ENCODE measurements around the gene TCEA2. TPM values are rescaled to one million over a fixed set of nuclear protein-coding genes. Genes with fewer than 3 reads are reported as not detected.

The TCEA2 gene
- total and polyA plus RNA-seq, 2 of the 13 experiments (the other 11 are each of a cell fraction or from before 2014, with no cell fraction given), result 28.1 to 33.7 TPM

DNA sequence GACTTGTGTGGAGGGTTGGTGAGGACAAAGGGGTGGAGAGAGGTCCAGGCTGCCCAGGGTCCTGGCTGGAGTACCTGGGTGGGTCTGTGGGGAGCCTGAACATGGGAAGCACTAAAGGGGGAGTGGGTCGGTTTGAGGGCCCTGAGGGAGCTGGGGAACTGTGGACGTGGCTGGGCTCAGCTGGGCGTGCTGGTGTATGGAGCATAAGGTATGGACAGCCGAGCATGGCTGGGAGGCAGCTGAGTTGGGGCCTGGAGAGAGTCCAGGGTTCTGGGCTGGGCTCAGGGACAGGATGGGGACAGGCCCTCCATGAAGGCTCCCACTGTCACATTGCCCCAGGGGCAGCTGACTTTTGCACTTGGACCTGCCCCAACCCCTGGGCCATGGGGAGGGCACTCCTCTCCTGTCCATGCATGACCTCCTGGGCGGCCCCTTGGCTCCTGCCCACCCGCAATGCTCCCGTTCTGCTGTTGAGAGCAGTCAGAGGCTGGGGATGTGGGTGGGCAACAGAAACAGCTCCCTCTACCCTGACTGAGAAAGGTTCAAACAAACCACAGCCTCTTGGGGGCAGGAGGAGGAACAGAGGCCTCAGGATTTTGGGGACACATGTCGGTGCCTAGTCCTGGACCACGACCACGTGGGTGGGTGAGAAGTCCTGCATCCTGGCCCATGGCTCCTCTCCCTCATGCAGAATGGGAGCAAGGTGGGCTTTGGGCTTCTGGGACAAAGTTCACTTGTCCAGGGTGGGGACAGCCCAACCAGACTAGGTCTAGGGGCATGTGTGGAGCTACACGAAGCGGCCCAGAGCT, 22.6 kb upstream of the TCEA2 start (continued):
- TF ChIP-seq ZNF207 (IDR thresholded peaks at IDR 0.05; ENCODE audit: borderline replicate concordance), result no peak
- TF ChIP-seq, protein P1, sequence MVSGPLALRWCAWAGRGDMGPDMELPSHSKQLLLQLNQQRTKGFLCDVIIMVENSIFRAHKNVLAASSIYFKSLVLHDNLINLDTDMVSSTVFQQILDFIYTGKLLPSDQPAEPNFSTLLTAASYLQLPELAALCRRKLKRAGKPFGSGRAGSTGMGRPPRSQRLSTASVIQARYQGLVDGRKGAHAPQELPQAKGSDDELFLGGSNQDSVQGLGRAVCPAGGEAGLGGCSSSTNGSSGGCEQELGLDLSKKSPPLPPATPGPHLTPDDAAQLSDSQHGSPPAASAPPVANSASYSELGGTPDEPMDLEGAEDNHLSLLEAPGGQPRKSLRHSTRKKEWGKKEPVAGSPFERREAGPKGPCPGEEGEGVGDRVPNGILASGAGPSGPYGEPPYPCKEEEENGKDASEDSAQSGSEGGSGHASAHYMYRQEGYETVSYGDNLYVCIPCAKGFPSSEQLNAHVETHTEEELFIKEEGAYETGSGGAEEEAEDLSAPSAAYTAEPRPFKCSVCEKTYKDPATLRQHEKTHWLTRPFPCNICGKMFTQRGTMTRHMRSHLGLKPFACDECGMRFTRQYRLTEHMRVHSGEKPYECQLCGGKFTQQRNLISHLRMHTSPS (CRISPR knock-in tag; IDR thresholded peaks at IDR 0.05; ENCODE audit: low read depth), result peak; percentile 15; the same call in 1 of the 2 replicates
- TF ChIP-seq NRL (CRISPR knock-in tag; IDR thresholded peaks at IDR 0.05; ENCODE audit: borderline replicate concordance), result no peak
- peak; percentile 24; the same call in 1 of the 2 replicates for TF ChIP-seq SIN3A (IDR thresholded peaks at IDR 0.05; ENCODE audit: borderline replicate concordance, low read depth, low read length)
- TF ChIP-seq, protein P2, sequence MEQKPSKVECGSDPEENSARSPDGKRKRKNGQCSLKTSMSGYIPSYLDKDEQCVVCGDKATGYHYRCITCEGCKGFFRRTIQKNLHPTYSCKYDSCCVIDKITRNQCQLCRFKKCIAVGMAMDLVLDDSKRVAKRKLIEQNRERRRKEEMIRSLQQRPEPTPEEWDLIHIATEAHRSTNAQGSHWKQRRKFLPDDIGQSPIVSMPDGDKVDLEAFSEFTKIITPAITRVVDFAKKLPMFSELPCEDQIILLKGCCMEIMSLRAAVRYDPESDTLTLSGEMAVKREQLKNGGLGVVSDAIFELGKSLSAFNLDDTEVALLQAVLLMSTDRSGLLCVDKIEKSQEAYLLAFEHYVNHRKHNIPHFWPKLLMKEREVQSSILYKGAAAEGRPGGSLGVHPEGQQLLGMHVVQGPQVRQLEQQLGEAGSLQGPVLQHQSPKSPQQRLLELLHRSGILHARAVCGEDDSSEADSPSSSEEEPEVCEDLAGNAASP (CRISPR knock-in tag; IDR thresholded peaks at IDR 0.05; ENCODE audit: borderline replicate concordance), result no peak
- TF ChIP-seq KLF6 (CRISPR knock-in tag; IDR thresholded peaks at IDR 0.05), result no peak
- no peak for TF ChIP-seq SIN3B (IDR thresholded peaks at IDR 0.05; ENCODE audit: low read length)
- no peak for TF ChIP-seq ZNF12 (CRISPR knock-in tag; IDR thresholded peaks at IDR 0.05)
- TF ChIP-seq, protein P3, sequence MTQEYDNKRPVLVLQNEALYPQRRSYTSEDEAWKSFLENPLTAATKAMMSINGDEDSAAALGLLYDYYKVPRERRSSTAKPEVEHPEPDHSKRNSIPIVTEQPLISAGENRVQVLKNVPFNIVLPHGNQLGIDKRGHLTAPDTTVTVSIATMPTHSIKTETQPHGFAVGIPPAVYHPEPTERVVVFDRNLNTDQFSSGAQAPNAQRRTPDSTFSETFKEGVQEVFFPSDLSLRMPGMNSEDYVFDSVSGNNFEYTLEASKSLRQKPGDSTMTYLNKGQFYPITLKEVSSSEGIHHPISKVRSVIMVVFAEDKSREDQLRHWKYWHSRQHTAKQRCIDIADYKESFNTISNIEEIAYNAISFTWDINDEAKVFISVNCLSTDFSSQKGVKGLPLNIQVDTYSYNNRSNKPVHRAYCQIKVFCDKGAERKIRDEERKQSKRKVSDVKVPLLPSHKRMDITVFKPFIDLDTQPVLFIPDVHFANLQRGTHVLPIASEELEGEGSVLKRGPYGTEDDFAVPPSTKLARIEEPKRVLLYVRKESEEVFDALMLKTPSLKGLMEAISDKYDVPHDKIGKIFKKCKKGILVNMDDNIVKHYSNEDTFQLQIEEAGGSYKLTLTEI (CRISPR knock-in tag; conservative IDR thresholded peaks at IDR 0.05), result no peak
- peak; percentile 92 for TF ChIP-seq MYC (CRISPR knock-in tag; IDR thresholded peaks at IDR 0.05; ENCODE audit: borderline replicate concordance)
- TF ChIP-seq ZNF510 (CRISPR knock-in tag; IDR thresholded peaks at IDR 0.05; ENCODE audit: low read depth), result 0 out of 2 replicates have a peak, but pooled peaks have one; percentile 6
- TF ChIP-seq, protein P4, sequence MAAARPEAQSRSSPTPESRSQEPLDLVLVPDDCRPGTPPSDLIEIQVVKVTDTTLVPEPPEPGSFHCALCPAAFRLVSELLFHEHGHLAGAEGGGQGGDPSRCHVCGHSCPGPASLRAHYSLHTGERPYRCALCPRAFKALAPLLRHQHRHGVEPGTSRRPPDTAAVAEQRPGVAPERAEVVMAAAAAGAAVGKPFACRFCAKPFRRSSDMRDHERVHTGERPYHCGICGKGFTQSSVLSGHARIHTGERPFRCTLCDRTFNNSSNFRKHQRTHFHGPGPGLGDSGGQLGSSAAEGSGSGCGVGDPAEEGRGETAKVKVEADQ (CRISPR knock-in tag; IDR thresholded peaks at IDR 0.05; ENCODE audit: borderline replicate concordance), result no peak
- TF ChIP-seq HMGA1 (CRISPR knock-in tag; conservative IDR thresholded peaks at IDR 0.05), result no peak
- TF ChIP-seq SMYD3 (CRISPR knock-in tag; IDR thresholded peaks at IDR 0.05), result no peak
- TF ChIP-seq, protein P5, sequence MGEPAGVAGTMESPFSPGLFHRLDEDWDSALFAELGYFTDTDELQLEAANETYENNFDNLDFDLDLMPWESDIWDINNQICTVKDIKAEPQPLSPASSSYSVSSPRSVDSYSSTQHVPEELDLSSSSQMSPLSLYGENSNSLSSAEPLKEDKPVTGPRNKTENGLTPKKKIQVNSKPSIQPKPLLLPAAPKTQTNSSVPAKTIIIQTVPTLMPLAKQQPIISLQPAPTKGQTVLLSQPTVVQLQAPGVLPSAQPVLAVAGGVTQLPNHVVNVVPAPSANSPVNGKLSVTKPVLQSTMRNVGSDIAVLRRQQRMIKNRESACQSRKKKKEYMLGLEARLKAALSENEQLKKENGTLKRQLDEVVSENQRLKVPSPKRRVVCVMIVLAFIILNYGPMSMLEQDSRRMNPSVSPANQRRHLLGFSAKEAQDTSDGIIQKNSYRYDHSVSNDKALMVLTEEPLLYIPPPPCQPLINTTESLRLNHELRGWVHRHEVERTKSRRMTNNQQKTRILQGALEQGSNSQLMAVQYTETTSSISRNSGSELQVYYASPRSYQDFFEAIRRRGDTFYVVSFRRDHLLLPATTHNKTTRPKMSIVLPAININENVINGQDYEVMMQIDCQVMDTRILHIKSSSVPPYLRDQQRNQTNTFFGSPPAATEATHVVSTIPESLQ (CRISPR knock-in tag; conservative IDR thresholded peaks at IDR 0.05), result 0 out of 2 replicates have a peak, but pooled peaks have one; percentile 37
- TF ChIP-seq, protein P6, sequence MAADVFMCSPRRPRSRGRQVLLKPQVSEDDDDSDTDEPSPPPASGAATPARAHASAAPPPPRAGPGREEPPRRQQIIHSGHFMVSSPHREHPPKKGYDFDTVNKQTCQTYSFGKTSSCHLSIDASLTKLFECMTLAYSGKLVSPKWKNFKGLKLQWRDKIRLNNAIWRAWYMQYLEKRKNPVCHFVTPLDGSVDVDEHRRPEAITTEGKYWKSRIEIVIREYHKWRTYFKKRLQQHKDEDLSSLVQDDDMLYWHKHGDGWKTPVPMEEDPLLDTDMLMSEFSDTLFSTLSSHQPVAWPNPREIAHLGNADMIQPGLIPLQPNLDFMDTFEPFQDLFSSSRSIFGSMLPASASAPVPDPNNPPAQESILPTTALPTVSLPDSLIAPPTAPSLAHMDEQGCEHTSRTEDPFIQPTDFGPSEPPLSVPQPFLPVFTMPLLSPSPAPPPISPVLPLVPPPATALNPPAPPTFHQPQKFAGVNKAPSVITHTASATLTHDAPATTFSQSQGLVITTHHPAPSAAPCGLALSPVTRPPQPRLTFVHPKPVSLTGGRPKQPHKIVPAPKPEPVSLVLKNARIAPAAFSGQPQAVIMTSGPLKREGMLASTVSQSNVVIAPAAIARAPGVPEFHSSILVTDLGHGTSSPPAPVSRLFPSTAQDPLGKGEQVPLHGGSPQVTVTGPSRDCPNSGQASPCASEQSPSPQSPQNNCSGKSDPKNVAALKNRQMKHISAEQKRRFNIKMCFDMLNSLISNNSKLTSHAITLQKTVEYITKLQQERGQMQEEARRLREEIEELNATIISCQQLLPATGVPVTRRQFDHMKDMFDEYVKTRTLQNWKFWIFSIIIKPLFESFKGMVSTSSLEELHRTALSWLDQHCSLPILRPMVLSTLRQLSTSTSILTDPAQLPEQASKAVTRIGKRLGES (CRISPR knock-in tag; IDR thresholded peaks at IDR 0.05; ENCODE audit: borderline replicate concordance), result no peak
- TF ChIP-seq FOXK2 (IDR thresholded peaks at IDR 0.05), result no peak
- TF ChIP-seq NFKB2 (CRISPR knock-in tag; IDR thresholded peaks at IDR 0.05; ENCODE audit: borderline replicate concordance), result peak; percentile 61; the same call in 1 of the 2 replicates
